Activated CD4-positive, alpha-beta T cell treated with anti-CD3 and anti-CD28 coated beads, Interleukin-2, amount 50 U/mL, for 16 hours (primary cell): ENCODE data around the gene UNC50.

Experiments
- DNase-seq: peaks from one replicate; pipeline ENCODE4 v3.0.0-alpha.2; 2020

UNC50 gene, protein sequence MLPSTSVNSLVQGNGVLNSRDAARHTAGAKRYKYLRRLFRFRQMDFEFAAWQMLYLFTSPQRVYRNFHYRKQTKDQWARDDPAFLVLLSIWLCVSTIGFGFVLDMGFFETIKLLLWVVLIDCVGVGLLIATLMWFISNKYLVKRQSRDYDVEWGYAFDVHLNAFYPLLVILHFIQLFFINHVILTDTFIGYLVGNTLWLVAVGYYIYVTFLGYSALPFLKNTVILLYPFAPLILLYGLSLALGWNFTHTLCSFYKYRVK

GRCh38 chr2:98608116-98608961, at the start of gene UNC50, which contains the start of gene COA5:
TSS of gene UNC50 (plus strand) at chr2:98608589. CDS start at chr2:98609760, 1,171 bp downstream.
TSS of gene COA5 (minus strand) at chr2:98608512. CDS start at chr2:98608405, 107 bp downstream.
- peak; percentile 92 for DNase-seq

- no peak for DNase-seq
Measured at GRCh38 chr2:98558852-98559530, 49.4 kb upstream of the UNC50 start.

DNA sequence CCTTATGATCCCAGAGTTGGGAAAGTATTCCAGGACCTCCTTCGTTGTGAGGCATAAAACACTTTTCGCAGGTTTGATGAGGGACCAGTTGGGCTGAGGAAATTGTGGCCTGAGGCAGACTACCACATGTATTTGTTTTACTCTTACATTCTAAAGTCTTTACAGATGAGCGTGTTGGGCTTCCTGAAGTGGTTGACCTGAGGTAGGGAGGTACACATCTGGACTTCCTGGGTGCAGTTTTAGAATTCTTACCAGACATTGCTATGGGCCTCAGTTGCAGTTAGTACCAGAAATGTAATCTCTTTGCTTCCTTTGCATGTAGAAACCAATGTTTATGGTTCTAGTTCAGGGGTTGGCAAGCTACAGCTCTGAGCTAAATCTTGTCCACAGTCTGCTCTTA, 48.8 kb upstream of the UNC50 start:
- peak; percentile 24 for DNase-seq

DNA sequence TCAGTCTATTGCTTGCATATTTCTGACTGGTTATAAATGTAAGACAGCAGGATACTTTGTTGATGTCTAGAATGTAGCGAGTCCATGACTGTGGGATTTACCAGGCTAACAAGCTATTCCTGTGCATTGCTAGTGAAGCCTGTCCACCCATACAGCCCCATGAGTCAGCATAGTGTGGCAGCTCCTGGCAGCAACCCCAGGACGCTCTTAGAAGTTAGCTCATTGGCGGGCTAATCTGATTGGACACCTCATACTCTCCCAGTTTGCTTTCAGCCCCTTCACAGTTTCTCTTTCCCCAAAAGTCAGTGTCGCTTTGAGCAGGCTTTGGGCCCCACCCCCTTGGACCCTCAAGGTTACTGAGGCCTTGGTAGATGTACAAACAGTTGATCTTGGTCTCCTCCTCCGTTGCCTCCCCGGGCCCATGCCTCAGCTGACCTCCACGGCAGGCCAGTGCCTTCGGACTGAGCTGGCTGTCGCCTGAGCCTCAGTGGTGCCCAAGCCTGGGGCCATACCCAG, 48.1 kb upstream of the UNC50 start:
- no peak for DNase-seq

DNA sequence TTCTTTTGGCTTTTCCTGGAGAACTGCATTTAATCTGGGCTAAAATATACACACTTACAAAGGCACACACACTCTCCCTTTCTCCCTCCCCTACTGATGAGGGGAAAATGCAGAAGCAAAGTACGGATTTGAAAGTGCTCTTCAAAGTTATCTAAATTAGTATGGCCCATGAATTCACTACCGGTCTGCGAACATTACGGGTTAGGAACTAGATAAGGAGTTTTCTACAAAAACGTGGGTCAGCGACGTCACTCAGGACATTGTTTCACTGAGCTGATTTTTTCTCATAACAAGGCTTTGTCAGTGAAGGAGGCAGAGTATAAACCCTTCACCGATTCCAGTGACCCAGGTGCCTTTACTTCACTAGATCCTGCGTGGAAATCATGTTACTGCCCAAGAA, 47.4 kb upstream of the UNC50 start:
- DNase-seq, result no peak

GRCh38 chr2:98561902-98562695, 46.3 kb upstream of the UNC50 start:
- DNase-seq, result no peak

- no peak for DNase-seq
Measured at GRCh38 chr2:98563394-98563793, 45.0 kb upstream of the UNC50 start.

DNA sequence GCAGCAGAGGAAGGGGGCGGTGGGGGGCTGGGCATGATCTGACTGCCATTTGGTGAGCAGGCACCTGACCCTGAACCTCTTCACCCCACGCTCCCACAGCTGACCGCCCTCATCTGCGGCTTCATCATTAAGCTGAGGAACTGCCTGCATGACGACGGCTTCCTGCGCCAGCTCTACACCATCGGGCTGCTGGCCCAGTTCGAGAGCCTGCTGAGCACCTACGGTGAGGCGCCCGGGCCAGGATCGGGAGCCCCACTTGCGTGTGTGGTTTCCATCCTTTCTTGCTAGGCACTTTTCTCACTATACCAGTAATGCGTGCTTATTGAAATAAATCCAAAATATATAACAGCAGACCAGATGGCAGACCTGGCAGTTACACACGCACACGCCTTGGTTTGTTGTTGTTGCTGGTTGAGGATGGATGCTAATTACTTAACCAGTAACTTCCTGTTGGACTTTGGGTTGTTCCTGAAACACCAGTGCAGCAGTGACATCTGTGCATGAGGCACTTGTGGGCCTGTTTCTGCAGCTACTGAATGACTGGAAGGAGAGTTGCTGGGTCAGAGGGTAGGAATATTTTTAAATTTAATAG, 43.8 kb upstream of the UNC50 start:
- DNase-seq, result no peak

DNA sequence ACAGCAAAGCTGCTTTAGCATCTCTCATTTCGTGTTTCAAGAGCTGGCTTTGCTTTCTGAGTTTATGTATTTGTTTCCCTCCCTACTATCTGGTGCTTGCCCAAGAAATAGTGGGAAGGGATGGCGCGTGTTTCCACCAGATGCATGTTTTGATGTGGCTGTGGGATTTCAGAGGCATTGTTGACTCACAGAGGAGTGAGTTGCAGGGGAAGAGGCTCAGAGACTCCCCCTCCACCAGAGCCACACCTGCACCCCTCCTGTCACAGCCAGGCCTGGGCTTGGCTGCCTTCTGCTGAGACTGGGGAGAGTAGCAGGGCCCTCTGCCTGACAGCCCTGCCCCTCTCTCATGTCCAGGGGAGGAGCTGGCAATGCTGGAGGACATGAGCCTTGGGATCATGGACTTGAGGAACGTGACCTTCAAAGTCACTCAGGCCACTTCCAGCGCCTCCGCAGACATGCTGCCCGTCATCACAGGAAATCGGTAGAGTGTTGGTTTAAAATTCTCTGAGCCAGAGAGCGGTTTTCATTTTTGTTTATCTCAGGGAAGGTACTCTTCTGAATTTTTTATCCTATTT, 43.0 kb upstream of the UNC50 start:
- DNase-seq, result no peak

DNA sequence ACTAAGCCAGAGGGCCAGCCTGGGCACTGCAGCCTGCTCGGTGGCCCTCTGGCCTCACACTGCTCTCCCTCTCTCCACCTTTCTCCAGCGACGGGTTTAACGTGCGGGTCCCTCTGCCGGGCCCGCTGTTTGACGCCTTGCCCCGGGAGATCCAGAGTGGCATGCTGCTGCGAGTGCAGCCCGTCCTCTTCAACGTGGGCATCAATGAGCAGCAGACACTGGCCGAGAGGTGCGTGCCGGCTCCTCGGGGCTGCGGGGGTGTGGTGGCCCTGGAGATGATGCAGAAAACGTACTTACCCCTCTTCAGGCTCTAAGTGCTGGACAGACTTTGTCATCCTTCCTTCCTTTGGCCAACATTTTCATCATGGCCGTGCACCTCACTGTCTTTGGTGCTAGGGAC, 42.4 kb upstream of the UNC50 start:
- no peak for DNase-seq

- DNase-seq, result no peak
Measured at GRCh38 chr2:98568161-98568956, 40.0 kb upstream of the UNC50 start.

- peak; percentile 55 for DNase-seq
Measured at GRCh38 chr2:98569197-98569793, 39.1 kb upstream of the UNC50 start.

- DNase-seq, result no peak
Measured at GRCh38 chr2:98569915-98570314, 38.5 kb upstream of the UNC50 start.

DNA sequence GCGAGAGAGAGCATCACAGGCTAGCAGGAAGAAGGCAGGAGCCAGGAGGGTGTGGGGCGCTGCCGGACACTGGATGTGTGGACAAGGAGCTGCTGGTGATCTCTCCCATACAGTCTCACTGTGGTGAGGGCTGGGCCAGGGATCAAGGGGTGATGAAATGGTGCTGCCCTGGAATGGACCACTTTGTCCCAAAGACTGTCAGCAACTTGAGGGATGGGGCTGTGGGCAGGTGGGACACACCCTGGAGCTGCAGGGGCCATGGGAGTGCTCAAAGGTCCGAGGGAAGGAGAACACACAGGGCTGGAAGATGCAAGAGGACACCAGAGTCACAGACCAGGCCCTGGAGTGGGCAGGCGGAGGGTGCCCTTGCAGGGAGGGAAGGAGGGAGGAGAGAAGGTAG, 38.0 kb upstream of the UNC50 start:
- DNase-seq, result no peak

- DNase-seq, result no peak
Measured at GRCh38 chr2:98571121-98571701, 37.2 kb upstream of the UNC50 start.

GRCh38 chr2:98571796-98572195, 36.6 kb upstream of the UNC50 start:
- DNase-seq, result no peak

DNA sequence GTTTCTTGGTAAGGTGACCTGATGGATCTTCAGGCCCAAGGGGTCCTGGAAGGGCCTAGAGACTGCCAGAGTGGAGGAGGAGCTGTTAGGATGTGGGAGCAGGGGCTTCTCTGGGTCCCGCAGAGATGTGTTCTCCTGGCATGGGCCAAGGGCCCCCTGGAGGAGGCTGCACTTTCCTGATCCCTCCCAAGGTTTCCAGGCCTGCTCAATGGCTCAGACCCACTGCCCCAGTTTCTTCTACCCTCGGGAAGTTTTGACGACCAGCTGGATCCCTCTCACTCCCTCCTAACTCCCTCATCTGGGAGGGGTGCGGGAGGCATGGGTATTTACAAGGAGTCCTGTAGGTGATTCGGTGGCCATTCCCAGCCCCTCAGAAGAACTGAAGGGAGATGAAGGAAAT, 36.2 kb upstream of the UNC50 start:
- no peak for DNase-seq

- DNase-seq, result no peak
Measured at GRCh38 chr2:98572676-98573075, 35.7 kb upstream of the UNC50 start.

- no peak for DNase-seq
Measured at GRCh38 chr2:98573426-98573825, 35.0 kb upstream of the UNC50 start.

GRCh38 chr2:98576666-98577312, 31.6 kb upstream of the UNC50 start:
- DNase-seq, result no peak
